HepG2 (cell line): Measurements from ENCODE around the gene AMOTL2. TPM values are rescaled to one million over a fixed set of nuclear protein-coding genes. Genes with fewer than 3 reads are reported as not detected.
A peak's percentile ranks its signal among the peaks of the same experiment; 100 is the strongest.

Source experiments
- FOSL2 ChIP-seq: sonication (generic); formaldehyde crosslinking; IDR thresholded peaks from 2 replicates; pipeline ENCODE4 v1.4.0; 2020; ENCODE audit warnings: missing genetic modification reagents
- GABPA ChIP-seq, 2 experiments: IDR thresholded peaks; 2 replicates each; pipeline ENCODE4 v1.6.1; 2011 to 2016; ENCODE audit warnings: low read depth in 2 of 2, low read length in 1 of 2, missing biosample characterization in 1 of 2, missing genetic modification characterization in 1 of 2
- NFATC3 ChIP-seq: sonication (generic); formaldehyde crosslinking; IDR thresholded peaks from 2 replicates; pipeline ENCODE4 v1.5.1; 2020; ENCODE audit warnings: mild to moderate bottlenecking, missing genetic modification reagents
- SP5 ChIP-seq: IDR thresholded peaks from 2 replicates; pipeline ENCODE4 v1.6.1; 2016; ENCODE audit warnings: low read depth, borderline replicate concordance
- SRSF9 ChIP-seq: fragments of 200-400 bp; formaldehyde crosslinking; IDR thresholded peaks from 2 replicates; pipeline ENCODE4 v1.6.1; 2018; ENCODE audit warnings: borderline replicate concordance, mild to moderate bottlenecking, low read depth, low read length; ENCODE audit not compliant: insufficient read depth, poor library complexity, severe bottlenecking
- TCF7L2 ChIP-seq: IDR thresholded peaks from 2 replicates; pipeline ENCODE4 v1.6.1; 2011; ENCODE audit warnings: mild to moderate bottlenecking, low read depth, low read length, moderate library complexity
- ZC3H13 ChIP-seq: sonication (generic); formaldehyde crosslinking; IDR thresholded peaks from 2 replicates; pipeline ENCODE4 v1.8.1; 2023; ENCODE audit warnings: mild to moderate bottlenecking, missing genetic modification reagents, moderate library complexity
- ZNF124 ChIP-seq: sonication (generic); formaldehyde crosslinking; IDR thresholded peaks from 2 replicates; pipeline ENCODE4 v1.4.0; 2020; ENCODE audit warnings: missing genetic modification reagents
- ZNF382 ChIP-seq: sonication (generic); formaldehyde crosslinking; IDR thresholded peaks from 2 replicates; pipeline ENCODE4 v1.5.0; 2020; ENCODE audit warnings: missing genetic modification reagents, mild to moderate bottlenecking, borderline replicate concordance
- ZNF44 ChIP-seq: sonication (generic); formaldehyde crosslinking; IDR thresholded peaks from 2 replicates; pipeline ENCODE4 v1.5.1; 2020; ENCODE audit warnings: mild to moderate bottlenecking, missing genetic modification reagents
- ZNF562 ChIP-seq: sonication (generic); formaldehyde crosslinking; IDR thresholded peaks from 2 replicates; pipeline ENCODE4 v1.8.0; 2022; ENCODE audit warnings: missing genetic modification reagents, borderline replicate concordance
- ZNF609 ChIP-seq: sonication (generic); formaldehyde crosslinking; IDR thresholded peaks from 2 replicates; pipeline ENCODE4 v1.4.0; 2020; ENCODE audit warnings: mild to moderate bottlenecking, missing genetic modification reagents, borderline replicate concordance
- ZNF614 ChIP-seq: IDR thresholded peaks from 2 replicates; pipeline ENCODE4 v1.6.1; 2018; ENCODE audit warnings: missing biosample characterization, missing genetic modification reagents, inconsistent platforms, borderline replicate concordance
- ZNF792 ChIP-seq: IDR thresholded peaks from 2 replicates; pipeline ENCODE4 v1.6.1; 2016
- ZNF883 ChIP-seq: sonication (generic); formaldehyde crosslinking; IDR thresholded peaks from 2 replicates; pipeline ENCODE4 v1.5.1; 2020; ENCODE audit warnings: mild to moderate bottlenecking, missing genetic modification reagents; ENCODE audit errors: not compliant biosample characterization
- ZUFSP ChIP-seq: sonication (generic); formaldehyde crosslinking; IDR thresholded peaks from 2 replicates; pipeline ENCODE4 v1.9.0; 2021; ENCODE audit warnings: missing genetic modification reagents, mild to moderate bottlenecking, borderline replicate concordance
- polyA plus RNA-seq, 8 experiments: library from polyadenylated mRNA; depleted of rRNA in 3 of 8; stranded (reverse) in 7 of 8; unstranded in 1 of 8; fragments of >200 nt; fragmentation: Illumina TruSeq in 4 of 8; extraction: Trizol in 4 of 8; gene quantifications; 2 replicates each; pipeline versions ENCODE4 v1.2.1 to v1.2.3, GENCODE V29; 2011 to 2016; ENCODE audit warnings: low read depth in 4 of 8, missing spikeins in 1 of 8, mixed read lengths in 1 of 8; ENCODE audit not compliant: insufficient read depth in 1 of 8
- total RNA-seq, 5 experiments: library from RNA; depleted of rRNA; stranded (reverse); fragments of >200 nt; fragmentation: Illumina TruSeq; extraction: Trizol; gene quantifications; 2 replicates each; pipeline ENCODE4 v1.2.3, GENCODE V29; 2016; ENCODE audit warnings: low read depth in 1 of 5
- TF ChIP-seq, protein P1 (sequence below): sonication (generic); formaldehyde crosslinking; IDR thresholded peaks from 2 replicates; pipeline ENCODE4 v1.5.1; 2020; ENCODE audit warnings: mild to moderate bottlenecking, missing genetic modification reagents, moderate library complexity

AMOTL2 gene
- total and polyA plus RNA-seq, 2 of the 13 experiments (the other 11 are each of a cell fraction or from before 2014, with no cell fraction given) = 17.3 to 18.5 TPM

DNA sequence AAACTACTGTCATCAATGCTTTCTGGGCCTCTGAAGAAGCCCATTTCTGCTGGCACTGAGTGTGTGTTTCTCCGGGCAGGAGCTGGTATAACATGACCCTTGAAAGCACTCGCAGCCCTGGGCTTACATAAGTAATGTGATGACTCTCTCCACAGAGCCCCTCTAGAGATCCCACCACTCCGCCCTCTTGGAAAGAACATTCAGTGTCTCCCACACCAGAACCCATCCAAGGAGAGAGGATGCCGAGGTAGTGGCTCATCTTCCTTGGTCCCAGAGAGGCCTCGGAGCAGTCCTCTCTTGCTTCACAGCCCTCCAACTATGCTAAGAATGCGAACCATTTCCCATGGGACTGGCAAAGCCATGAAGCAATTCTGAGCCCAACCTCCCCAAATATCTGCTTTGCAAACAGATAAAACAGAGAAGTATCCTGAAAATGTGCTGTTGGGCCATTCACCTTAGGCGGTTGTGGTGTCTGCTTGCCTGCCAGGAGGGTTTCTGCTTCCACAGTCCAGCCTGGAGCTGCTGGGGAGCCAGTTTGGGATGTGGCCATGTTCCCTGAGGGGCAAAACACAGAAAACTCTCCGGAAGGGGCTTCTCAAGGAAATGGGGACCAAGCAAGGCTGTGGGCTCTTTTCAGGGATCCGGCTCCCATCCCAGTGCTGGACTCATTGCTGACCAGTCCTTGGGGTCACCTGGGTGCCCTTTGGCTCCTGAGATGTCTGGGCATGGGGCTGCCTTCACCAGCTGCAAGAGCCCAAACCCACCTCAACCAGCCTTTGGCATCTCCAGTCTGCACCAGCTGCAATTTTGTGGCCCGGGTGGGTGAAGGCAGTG lies 47.3 kb downstream of the AMOTL2 start (continued):
- no peak for TF ChIP-seq ZC3H13 (CRISPR knock-in tag)
- TF ChIP-seq ZNF792 (CRISPR knock-in tag) = 0 out of 2 replicates have a peak, but pooled peaks have one; percentile 27
- 0 out of 2 replicates have a peak, but pooled peaks have one; percentile 29 for TF ChIP-seq ZNF609 (CRISPR knock-in tag)
- TF ChIP-seq ZNF883 (CRISPR knock-in tag) = no peak
- TF ChIP-seq ZUFSP (CRISPR knock-in tag) = no peak
- TF ChIP-seq ZNF382 (CRISPR knock-in tag) = no peak
- TF ChIP-seq FOSL2 (CRISPR knock-in tag) = peak; percentile 67
- TF ChIP-seq, protein P1, sequence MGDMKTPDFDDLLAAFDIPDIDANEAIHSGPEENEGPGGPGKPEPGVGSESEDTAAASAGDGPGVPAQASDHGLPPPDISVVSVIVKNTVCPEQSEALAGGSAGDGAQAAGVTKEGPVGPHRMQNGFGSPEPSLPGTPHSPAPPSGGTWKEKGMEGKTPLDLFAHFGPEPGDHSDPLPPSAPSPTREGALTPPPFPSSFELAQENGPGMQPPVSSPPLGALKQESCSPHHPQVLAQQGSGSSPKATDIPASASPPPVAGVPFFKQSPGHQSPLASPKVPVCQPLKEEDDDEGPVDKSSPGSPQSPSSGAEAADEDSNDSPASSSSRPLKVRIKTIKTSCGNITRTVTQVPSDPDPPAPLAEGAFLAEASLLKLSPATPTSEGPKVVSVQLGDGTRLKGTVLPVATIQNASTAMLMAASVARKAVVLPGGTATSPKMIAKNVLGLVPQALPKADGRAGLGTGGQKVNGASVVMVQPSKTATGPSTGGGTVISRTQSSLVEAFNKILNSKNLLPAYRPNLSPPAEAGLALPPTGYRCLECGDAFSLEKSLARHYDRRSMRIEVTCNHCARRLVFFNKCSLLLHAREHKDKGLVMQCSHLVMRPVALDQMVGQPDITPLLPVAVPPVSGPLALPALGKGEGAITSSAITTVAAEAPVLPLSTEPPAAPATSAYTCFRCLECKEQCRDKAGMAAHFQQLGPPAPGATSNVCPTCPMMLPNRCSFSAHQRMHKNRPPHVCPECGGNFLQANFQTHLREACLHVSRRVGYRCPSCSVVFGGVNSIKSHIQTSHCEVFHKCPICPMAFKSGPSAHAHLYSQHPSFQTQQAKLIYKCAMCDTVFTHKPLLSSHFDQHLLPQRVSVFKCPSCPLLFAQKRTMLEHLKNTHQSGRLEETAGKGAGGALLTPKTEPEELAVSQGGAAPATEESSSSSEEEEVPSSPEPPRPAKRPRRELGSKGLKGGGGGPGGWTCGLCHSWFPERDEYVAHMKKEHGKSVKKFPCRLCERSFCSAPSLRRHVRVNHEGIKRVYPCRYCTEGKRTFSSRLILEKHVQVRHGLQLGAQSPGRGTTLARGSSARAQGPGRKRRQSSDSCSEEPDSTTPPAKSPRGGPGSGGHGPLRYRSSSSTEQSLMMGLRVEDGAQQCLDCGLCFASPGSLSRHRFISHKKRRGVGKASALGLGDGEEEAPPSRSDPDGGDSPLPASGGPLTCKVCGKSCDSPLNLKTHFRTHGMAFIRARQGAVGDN (CRISPR knock-in tag) = peak; percentile 30; the same call in 1 of the 2 replicates
- TF ChIP-seq ZNF562 (CRISPR knock-in tag) = no peak
- TF ChIP-seq ZNF614 (CRISPR knock-in tag) = peak; percentile 61; the same call in 1 of the 2 replicates
- peak; percentile 59; the same call in 1 of the 2 replicates for TF ChIP-seq SP5
- no peak for TF ChIP-seq NFATC3 (CRISPR knock-in tag)
- no peak for TF ChIP-seq TCF7L2
- no peak for TF ChIP-seq SRSF9
- TF ChIP-seq ZNF44 (CRISPR knock-in tag) = no peak
- no peak for TF ChIP-seq GABPA (IDR thresholded peaks at IDR 0.05; ENCODE audit: low read depth, low read length)
- no peak for TF ChIP-seq GABPA (CRISPR knock-in tag; IDR thresholded peaks at IDR 0.05; ENCODE audit: low read depth)
- TF ChIP-seq ZNF124 (CRISPR knock-in tag) = 0 out of 2 replicates have a peak, but pooled peaks have one; percentile 63
